Fibroblast of peridontal ligament (primary cell): Measurements from ENCODE around the gene LEFTY1.
A peak's percentile ranks its signal among the peaks of the same experiment; 100 is the strongest.

Experiments used
- DNase-seq: peaks from one replicate; pipeline ENCODE4 v3.0.0-alpha.2; 2010; ENCODE audit errors: extremely low read depth

Gene LEFTY1

GRCh38 chr1:225915538-225915991 is 26.6 kb upstream of the LEFTY1 start:
- DNase-seq, result no peak

DNA sequence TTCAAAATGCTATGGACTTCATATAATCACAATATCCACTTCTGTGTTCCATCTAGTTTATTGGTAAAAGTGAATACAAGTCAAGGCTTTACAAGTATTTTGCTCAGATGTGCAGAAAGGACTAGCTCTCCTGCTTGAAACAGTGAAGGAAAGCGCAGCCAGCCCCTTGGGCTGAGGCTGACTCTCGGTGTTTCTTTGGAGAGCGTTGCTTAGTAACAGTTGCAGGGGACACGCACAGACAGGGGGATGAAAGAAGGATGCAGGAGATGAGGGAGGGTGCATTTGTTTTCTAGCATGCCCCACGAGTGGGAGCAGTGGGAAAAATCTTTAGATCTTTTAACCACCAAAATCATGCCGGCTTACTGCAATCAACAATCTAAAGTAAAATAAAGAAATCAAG is 26.0 kb upstream of the LEFTY1 start:
- DNase-seq, result no peak

GRCh38 chr1:225914391-225914790 is 25.4 kb upstream of the LEFTY1 start:
- no peak for DNase-seq

DNA sequence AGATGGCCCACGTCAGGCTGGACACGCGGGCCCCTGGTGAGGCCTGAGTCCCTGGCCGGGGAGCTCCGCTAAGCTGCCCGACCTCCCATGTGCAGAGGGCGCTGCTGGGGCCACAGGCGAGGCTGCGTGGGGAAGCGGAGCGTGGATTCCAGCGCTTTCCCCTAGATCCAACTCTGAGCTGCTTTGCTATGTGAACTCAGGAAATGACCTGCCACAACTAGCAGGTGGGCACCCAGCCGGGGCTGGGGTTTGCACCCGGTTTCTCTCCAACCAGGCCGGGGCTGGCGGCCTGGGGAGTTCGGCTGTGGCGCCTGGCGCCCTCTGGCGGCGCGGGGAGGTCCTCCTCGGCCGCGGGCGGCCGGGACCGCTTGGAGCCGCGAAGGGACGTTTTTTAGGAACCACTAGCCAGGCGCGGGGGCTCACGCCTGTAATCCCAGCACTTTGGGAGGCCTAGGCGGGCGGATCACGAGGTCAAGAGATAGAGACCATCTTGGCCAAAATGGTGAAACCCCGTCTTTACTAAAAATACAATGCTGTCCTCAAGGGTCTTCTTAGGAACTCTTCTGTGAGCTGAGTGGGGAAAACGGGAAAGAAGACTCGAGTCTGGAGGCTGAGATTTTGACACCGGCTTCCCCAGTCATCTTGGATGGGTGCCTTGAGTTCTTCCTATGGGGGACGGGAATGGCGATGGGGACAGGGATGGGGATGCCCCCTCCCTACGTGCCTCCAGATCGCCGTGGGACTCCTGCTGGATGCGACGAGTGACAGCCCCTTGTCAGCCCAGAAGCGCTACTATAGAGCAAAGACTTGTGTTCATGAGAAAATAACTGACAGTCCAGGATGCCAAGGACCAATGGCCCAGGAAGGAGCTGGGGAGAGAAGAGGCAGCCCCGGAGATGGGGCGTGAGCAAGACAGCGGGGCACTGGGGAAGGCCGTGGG is 22.5 kb upstream of the LEFTY1 start:
- peak; percentile 15 for DNase-seq

GRCh38 chr1:225909477-225909876 is 20.5 kb upstream of the LEFTY1 start:
- no peak for DNase-seq

DNA sequence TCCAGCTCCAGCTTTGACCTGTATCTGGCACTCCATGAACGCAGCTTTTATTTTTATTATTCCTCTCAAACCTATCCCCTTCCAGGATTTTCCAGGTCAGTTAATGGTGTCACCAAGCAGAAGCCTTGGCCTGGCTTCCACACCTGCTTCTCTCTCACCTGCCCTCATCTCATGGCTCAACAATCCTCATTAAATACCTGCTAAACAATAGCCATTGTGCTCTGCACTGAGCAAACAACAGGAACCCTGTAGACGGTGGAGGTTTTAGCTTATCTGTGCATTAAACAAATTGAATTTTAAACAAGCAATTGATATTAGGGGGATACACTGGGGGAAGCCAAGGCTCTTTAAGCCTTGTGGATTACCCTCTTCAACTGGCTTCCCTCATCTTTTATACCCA is 19.8 kb upstream of the LEFTY1 start:
- no peak for DNase-seq

GRCh38 chr1:225908013-225908640 is 19.2 kb upstream of the LEFTY1 start:
- no peak for DNase-seq

- no peak for DNase-seq
Measured at GRCh38 chr1:225907341-225907740, 18.4 kb upstream of the LEFTY1 start.

GRCh38 chr1:225906467-225906866 is 17.5 kb upstream of the LEFTY1 start:
- no peak for DNase-seq

DNA sequence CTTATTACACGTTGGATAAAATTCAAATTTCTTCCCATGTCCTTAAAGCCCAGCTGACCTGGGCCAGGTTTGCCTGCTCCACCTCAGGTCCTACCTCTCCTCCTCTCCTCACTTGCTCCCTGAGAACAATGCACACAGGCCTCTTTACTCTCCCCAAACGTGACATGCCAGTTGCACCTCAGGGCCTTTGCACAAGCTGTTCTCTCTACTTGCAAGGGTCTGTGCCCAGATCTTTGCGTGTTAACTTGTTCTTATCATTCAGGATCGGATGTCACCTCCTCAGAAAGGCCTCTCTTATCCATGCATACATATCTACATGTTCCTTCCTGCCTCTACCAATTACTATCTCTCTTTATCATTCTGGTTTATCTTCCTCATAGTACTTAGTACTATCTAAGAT is 14.7 kb upstream of the LEFTY1 start:
- no peak for DNase-seq

DNA sequence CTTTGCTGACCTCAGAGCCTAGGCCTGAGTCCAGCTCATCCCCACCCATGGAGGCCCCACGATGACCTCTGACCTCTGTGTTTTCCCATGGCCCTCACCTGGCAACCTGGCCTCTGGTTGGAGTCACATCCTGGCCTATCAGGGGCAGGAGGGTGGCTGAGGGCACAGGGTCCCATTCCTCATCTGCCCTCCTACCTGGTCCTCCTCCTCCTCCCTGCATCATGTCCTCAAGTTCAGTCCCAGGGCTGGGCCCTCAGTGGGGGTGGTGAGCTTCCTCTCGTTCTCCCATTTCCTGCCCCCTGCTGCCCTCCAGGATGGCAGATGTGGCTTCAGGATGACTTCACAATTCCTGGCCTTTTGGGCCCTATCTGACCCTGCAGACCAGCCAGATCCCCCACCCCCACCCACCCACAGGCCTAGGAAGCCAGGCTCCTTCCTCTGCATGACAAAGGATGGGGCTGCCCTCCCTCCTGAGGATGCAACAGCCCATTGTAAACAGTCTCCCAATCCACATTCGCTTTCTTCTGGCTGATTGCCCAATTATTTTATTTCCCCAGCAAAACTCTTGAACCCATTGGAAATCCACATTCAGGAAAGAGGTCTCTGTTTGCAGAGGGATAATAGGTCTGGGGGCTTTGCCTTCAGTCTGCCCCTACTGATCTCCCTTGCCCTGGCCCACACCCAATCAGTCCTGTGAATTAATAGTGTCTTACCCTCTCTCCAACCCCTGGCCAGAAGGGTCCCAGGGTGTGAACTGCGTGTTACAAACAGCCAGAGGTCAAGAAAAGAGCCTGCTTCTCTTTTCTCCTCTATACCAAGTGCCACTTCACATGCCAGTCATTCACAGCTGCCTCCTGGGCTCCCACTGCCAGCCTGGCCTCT is 10.3 kb upstream of the LEFTY1 start:
- no peak for DNase-seq

DNA sequence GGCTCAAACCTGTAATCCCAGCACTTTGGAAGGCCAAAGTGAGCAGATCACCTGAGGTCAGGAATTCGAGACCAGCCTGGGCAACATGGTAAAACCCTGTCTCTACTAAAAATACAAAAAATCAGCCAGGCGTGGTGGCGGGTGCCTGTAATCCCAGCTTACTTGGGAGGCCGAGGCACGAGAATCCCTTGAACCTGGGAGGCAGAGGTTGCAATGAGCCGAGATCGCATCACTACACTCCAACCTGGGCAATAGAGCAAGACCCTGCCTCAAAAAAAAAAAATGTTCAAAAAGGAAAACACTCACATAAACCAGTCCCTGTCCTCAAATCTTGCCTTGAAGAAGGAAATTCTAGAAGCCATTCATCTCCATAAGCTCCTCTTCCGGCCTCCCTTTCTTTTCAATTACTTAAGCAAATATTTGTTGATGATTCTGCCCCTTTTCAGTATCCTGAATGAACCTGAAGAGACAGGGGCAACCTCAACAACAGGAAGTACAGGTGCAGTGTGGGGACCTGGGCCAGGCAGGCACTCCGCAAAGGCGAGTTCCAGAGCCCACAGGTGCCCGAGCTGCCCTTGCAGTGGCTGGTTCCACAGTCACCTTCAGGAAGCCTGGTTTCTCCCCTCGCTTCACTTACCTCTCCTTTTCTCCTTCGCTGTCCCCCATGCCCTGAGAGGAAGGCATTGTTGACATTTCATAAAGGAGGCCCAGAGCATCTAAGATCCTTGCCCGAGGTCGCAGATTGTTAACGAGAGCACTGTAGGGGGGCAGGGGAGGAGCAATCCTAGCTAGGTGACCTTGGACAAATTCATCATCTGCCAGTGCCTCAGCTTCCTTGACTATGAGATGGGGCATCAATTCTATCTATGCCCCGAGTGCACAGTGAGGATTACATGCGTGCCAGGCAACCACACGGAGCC is 8.9 kb upstream of the LEFTY1 start:
- no peak for DNase-seq

- no peak for DNase-seq
Measured at GRCh38 chr1:225896937-225897549, 8.1 kb upstream of the LEFTY1 start.

- no peak for DNase-seq
Measured at GRCh38 chr1:225896494-225896893, 7.5 kb upstream of the LEFTY1 start.

GRCh38 chr1:225892307-225892706 is 3.4 kb upstream of the LEFTY1 start:
- DNase-seq, result no peak

DNA sequence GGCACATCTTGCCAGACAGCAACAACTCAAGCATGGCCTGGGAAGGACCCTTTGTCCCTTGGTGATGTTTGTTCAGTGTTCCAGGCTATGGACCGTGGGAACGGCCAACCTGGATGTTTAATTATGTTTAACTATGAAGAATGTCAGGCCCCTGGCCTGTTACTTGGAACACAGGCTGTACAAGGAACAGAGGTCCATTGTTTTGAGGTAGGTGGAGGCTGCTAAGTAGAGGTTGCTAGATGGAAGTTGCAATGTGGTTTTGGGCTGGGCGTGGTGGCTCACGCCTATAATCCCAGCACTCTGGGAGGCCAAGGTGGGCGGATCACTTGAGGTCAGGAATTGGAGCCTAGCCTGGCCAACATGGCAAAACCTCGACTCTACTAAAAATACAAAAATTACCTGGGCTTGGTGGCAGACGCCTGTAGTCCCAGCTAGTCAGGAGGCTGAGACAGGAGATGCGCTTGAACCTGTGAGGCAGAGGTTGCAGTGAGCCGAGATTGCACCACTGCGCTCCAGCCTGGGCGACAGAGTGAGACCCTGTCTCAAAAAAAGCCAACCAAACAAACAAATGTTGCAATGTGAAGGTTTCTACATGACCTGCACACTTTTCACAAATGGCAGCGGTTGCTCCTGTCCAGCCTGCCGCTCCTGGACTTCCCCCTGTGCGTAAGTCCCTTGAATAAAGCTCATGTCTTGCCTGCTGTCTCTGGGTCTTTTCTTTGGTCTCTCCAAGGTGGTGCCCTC is 2.5 kb upstream of the LEFTY1 start:
- no peak for DNase-seq

- DNase-seq, result no peak
Measured at GRCh38 chr1:225890346-225891228, 1.6 kb upstream of the LEFTY1 start.

GRCh38 chr1:225889743-225890142 is 797 bp upstream of the LEFTY1 start:
- no peak for DNase-seq
